HPDE6-E6E7 (cell line): ENCODE data around the gene WBP2.
"Not testable (repeated sequence)": the region's sequence is repeated elsewhere in the genome, so short reads cannot be mapped to it uniquely, and the experiment has no call there.

ENCODE experiments used
- DNase-seq: peaks from one replicate; pipeline ENCODE4 v3.0.0; 2011; ENCODE audit warnings: missing footprints; ENCODE audit errors: extremely low spot score

Gene WBP2

DNA sequence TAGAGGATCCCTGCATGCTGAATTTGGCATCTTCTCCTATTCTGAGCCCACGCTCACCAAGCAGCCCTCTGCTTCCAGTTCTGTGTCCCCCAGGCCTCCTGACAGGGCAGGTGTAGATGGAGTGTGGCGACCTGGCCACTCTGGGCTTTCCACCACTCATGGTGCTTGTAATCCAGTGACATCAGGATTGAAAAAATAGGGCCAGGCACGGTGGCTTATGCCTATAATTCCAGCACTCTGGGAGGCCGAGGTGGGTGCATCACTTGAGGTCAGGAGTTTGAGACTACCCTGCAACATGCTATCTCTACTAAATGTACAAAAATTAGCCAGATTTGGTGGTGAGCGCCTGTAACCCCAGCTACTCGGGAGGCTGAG lies 41.1 kb downstream of the WBP2 start:
- no peak for DNase-seq

DNA sequence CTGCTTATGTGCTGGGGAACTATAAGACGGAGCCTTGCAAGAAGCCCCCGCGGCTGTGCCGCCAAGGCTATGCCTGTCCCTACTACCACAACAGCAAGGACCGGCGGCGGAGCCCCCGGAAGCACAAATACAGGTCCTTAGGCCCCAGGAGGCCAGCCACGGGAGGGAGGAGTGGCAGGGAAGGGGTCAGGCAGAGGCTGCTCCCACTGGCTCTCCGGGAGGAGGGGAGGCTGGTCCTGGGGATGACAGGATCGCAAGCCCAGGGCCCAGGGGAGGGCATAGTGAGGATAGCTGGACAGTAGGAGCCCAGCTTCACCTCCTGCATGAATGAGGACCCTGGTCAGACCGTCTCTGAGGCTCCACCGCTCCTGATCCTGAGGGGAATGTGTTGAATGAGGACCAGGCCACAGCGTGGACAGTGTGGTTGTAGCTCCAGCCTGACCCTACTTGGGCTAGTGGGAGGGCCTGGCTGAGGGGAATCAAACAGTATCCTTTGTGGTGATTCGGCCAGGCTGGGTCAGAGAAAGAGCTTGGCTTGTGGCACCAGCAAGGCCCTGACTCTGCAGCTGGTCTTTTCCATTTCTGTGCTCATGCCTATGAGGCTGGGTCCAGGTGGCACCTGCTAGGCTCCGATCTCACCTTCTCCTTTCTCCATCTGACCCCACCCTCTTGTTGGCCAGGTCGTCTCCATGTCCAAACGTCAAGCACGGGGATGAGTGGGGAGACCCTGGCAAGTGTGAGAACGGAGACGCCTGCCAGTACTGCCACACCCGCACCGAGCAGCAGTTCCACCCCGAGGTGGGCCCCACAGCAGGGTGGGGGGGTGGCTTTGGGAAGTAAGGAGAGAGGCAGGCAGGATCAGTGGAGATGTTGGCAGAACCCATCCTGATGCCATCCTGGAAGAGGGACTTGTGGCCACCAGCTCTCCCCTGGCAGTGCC lies 41.8 kb downstream of the WBP2 start:
- DNase-seq: no peak

- no peak for DNase-seq
Measured at GRCh38 chr17:75812096-75813013, 42.8 kb downstream of the WBP2 start.

- no peak for DNase-seq
Measured at GRCh38 chr17:75811174-75811573, 44.0 kb downstream of the WBP2 start.

GRCh38 chr17:75810756-75811155 lies 44.4 kb downstream of the WBP2 start:
- not testable (repeated sequence) for DNase-seq

- DNase-seq: no peak
Measured at GRCh38 chr17:75810216-75810615, 44.9 kb downstream of the WBP2 start.

DNA sequence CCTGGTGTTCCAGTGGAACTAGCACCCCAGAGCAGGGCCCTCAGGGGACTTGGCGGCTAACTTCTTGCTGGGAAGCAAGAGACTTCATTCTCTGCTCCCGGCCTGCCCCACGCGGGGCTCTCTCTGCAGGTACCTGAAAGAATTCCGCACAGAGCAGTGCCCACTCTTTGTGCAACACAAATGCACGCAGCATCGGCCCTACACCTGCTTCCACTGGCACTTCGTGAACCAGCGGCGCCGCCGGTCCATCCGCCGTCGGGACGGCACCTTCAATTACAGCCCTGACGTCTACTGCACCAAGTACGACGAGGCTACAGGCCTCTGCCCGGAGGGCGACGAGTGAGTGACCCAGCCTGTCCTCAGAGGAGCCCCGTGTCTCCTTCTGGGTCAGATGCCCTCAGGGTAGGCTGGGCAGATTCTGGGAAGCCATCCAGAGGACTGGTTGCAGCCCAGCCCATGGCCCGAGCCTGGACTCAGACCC lies 45.5 kb downstream of the WBP2 start:
- no peak for DNase-seq

GRCh38 chr17:75808905-75809621 lies 46.1 kb downstream of the WBP2 start:
- DNase-seq: no peak

GRCh38 chr17:75808549-75808904 lies 46.6 kb downstream of the WBP2 start:
- no peak for DNase-seq

DNA sequence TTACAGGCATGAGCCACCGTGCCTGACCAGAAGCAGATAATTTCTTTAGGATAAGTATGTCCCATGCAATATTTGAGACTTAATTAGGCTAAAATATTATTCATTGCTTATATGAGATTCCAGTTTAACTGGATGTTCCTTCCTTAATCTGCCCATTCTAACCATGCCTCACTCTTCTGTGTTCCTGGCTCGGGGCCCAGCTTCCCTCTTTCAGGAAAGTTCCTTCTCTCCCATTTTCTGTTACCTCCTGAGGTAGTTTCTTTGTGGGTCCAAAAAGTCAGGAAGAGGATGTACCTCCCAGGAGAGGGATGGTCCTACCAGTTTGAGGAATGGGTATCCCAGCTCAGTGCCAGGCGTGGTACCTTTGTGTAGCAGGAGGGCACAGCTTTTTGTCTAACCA lies 47.3 kb downstream of the WBP2 start:
- no peak for DNase-seq

DNA sequence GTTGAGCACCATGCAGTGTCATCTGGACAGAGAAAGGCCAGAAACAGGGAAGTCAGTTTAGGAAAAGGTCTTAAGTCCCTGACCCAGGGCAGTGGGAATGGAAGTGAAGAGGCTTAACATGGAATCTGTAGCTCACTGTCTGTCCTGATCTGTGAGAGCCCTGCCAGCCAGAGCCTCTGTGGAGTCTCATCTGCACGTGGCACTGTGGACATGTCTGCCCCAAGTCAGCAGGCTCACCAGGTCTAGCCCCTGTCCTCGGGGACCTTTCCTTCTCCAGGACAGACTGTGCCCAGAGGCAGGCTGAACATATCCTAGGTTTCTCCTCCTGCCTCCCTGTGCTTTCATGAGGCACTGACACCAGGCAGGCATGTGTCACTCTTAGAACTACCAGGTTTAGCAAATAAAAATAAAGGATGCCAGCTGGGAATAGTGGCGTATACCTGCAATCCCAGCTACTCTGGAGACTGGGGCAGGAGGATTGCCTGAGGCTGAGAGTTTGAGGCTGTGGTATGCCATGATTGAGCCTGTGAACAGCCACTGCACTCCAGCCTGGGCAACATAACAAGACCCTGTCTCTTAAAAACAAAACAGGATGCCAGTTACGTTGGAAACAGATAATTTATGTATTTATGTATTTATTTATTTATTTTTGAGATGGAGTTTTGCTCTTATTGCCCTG lies 48.2 kb downstream of the WBP2 start:
- no peak for DNase-seq

DNA sequence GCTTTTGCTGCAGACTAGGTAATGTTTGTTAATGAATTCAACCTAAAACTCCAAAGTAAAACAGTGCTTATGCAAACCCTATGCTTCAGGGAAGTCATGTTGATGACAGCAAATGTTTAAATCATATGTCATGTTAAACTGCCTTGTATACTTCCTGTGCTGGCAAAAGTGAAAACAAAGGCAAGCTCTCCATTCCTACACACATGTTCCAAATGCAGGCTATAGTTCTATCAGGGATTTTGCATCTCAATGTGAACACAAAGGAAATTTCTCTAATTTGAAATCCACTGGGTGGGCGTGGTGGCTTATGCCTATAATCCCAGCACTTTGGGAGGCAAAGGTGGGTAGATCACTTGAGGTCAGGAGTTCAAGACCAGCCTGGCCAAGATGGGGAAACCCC lies 51.3 kb downstream of the WBP2 start:
- no peak for DNase-seq

DNA sequence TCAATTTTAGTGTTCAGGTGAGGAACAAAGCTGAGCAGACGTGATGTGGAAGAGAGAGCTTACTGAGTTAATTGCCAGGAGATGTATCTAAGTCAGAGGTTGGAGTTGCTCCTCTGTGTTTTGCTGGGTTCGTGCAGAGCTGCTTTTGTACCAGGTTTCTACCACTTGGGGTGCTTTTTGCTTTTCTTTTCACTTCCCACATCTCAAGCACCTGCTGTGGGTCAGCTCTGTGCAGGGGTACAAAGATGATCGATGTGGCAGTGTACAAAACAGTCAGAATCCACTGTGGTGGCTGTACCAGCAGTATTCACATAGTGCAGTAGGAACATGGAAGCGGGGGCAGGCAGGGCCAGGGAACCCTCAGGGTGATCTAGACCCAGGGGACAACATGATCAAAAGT lies 55.7 kb downstream of the WBP2 start:
- DNase-seq: no peak

- DNase-seq: no peak
Measured at GRCh38 chr17:75795820-75796607, 59.1 kb downstream of the WBP2 start.
